OCI-LY1 (cell line): Measurements from ENCODE around the gene TIMM13.

Experiments
- H2AFZ ChIP-seq: fragments of 200-600 bp; sonication (generic), shearing (Covaris generic); 2 replicates; pipeline ENCODE4 v1.6.0; 2014; ENCODE audit warnings: antibody characterized with exemption, mild to moderate bottlenecking, low read length
- H3F3A ChIP-seq: fragments of 200-600 bp; sonication (generic), shearing (Covaris generic); 2 replicates; pipeline ENCODE4 v1.6.0; 2014; ENCODE audit warnings: mild to moderate bottlenecking, antibody characterized with exemption, low read length, moderate library complexity; ENCODE audit not compliant: insufficient read depth
- H3K27ac ChIP-seq: fragments of 200-600 bp; sonication (generic); 2 replicates; pipeline ENCODE4 v1.5.1; 2014; ENCODE audit warnings: low read length, mixed run types, mild to moderate bottlenecking, low read depth; ENCODE audit not compliant: poor library complexity, severe bottlenecking
- H3K27me3 ChIP-seq: fragments of 200-600 bp; sonication (generic); 2 replicates; pipeline ENCODE4 v1.6.0; 2014; ENCODE audit warnings: antibody characterized with exemption, mild to moderate bottlenecking, low read length, moderate library complexity; ENCODE audit not compliant: insufficient read depth
- H3K36me3 ChIP-seq: fragments of 200-600 bp; sonication (generic); 2 replicates; pipeline ENCODE4 v1.6.1; 2014; ENCODE audit warnings: mild to moderate bottlenecking, antibody characterized with exemption, low read length, moderate library complexity, mixed read lengths; ENCODE audit not compliant: insufficient read depth
- H3K4me1 ChIP-seq: fragments of 200-600 bp; sonication (generic); 2 replicates; pipeline ENCODE4 v1.5.1; 2014; ENCODE audit warnings: mild to moderate bottlenecking, low read length, moderate library complexity; ENCODE audit not compliant: insufficient read depth, severe bottlenecking
- H3K4me2 ChIP-seq: fragments of 200-600 bp; sonication (generic), shearing (Covaris generic); 2 replicates; pipeline ENCODE4 v1.6.1; 2014; ENCODE audit warnings: low read length
- H3K4me3 ChIP-seq: fragments of 200-600 bp; sonication (generic); 2 replicates; pipeline ENCODE4 v1.5.1; 2014; ENCODE audit warnings: low read length, low read depth, mild to moderate bottlenecking, mixed read lengths; ENCODE audit not compliant: poor library complexity, severe bottlenecking
- H3K79me2 ChIP-seq: fragments of 200-600 bp; shearing (Covaris generic); 2 replicates; pipeline ENCODE4 v1.6.1; 2016; ENCODE audit warnings: mixed run types, low read length, mixed read lengths; ENCODE audit not compliant: insufficient read depth
- H3K9ac ChIP-seq: fragments of 200-600 bp; sonication (generic), shearing (Covaris generic); 2 replicates; pipeline ENCODE4 v1.6.1; 2014; ENCODE audit warnings: mild to moderate bottlenecking, low read length, mixed read lengths
- H3K9me2 ChIP-seq: fragments of 200-600 bp; sonication (generic), shearing (Covaris generic); 2 replicates; pipeline ENCODE4 v1.6.1; 2014; ENCODE audit warnings: low read depth, mild to moderate bottlenecking, low read length, mixed read lengths
- H3K9me3 ChIP-seq: fragments of 200-600 bp; shearing (Covaris generic); 2 replicates; pipeline ENCODE4 v1.6.1; 2014; ENCODE audit warnings: low read length, mixed read lengths
- H4K20me1 ChIP-seq: fragments of 200-600 bp; sonication (generic), shearing (Covaris generic); 2 replicates; pipeline ENCODE4 v1.6.0; 2016; ENCODE audit warnings: mild to moderate bottlenecking, low read length; ENCODE audit not compliant: insufficient read depth
- CTCF ChIP-seq: fragments of 200-600 bp; sonication (generic), shearing (Covaris generic); IDR thresholded peaks from 2 replicates; pipeline ENCODE4 v1.5.1; 2017; ENCODE audit warnings: mild to moderate bottlenecking, antibody characterized with exemption, low read length, moderate library complexity, mixed read lengths
- EZH2 ChIP-seq: fragments of 200-600 bp; sonication (generic), shearing (Covaris generic); IDR thresholded peaks from 2 replicates; pipeline ENCODE4 v1.8.0; 2017; ENCODE audit warnings: borderline replicate concordance, mixed run types, mild to moderate bottlenecking, antibody characterized with exemption, low read length, moderate library complexity, mixed read lengths

The TIMM13 gene

GRCh38 chr19:2424686-2425621 is 2.4 kb downstream of the TIMM13 start:
- Histone ChIP-seq H3K4me1 (peaks cover 26% of the 10 kb centered on the region), H3K9me2 (no peaks in the 10 kb centered on the region), H2AFZ (no peak overlapping the region), H3K9ac (no peak overlapping the region), H3K27me3 (no peaks in the 10 kb centered on the region), H4K20me1 (no peaks in the 10 kb centered on the region), H3K4me3 (no peak overlapping the region), H3K36me3 (peaks cover 37% of the 10 kb centered on the region), H3K27ac (no peak overlapping the region), H3K4me2 (no peak overlapping the region), H3K9me3 (no peaks in the 10 kb centered on the region), H3K79me2 (peaks cover 14% of the 10 kb centered on the region), H3F3A (no peaks in the 10 kb centered on the region)
- TF ChIP-seq EZH2 (no peak), CTCF (no peak)

- Histone ChIP-seq H3K9ac (no peak overlapping the region), H3F3A (no peaks in the 10 kb centered on the region), H3K4me1 (peaks cover 26% of the 10 kb centered on the region), H4K20me1 (no peaks in the 10 kb centered on the region), H3K4me2 (no peak overlapping the region), H3K27ac (no peak overlapping the region), H3K36me3 (peaks cover 34% of the 10 kb centered on the region), H3K4me3 (no peak overlapping the region), H3K27me3 (no peaks in the 10 kb centered on the region), H3K9me3 (no peaks in the 10 kb centered on the region), H3K9me2 (no peaks in the 10 kb centered on the region), H3K79me2 (peaks cover 14% of the 10 kb centered on the region), H2AFZ (no peak overlapping the region)
- no peak for TF ChIP-seq CTCF
- TF ChIP-seq EZH2: no peak
These were observed 3.3 kb downstream of the TIMM13 start for GRCh38 chr19:2423915-2424685.

GRCh38 chr19:2423071-2423914 is 4.1 kb downstream of the TIMM13 start:
- Histone ChIP-seq H3K4me3 (no peak overlapping the region), H3K36me3 (peaks cover 30% of the 10 kb centered on the region), H3K9ac (no peak overlapping the region), H3K4me1 (peaks cover 18% of the 10 kb centered on the region), H2AFZ (no peak overlapping the region), H3K79me2 (peaks cover 14% of the 10 kb centered on the region), H3K4me2 (no peak overlapping the region), H3K9me3 (no peaks in the 10 kb centered on the region), H3K27ac (no peak overlapping the region), H3F3A (no peaks in the 10 kb centered on the region), H4K20me1 (no peaks in the 10 kb centered on the region), H3K27me3 (no peaks in the 10 kb centered on the region), H3K9me2 (no peaks in the 10 kb centered on the region)
- TF ChIP-seq CTCF (no peak), EZH2 (no peak)
